ENCODE data around the gene PTPRS.

Gene PTPRS

GRCh38 chr19:5356918-5357317 is 16.3 kb upstream of the PTPRS start:
- no peak for TF ChIP-seq GLI2 (tag by site-specific recombination; IDR thresholded peaks at IDR 0.05; ENCODE audit: borderline replicate concordance, low read depth)
- peak; percentile 68; the same call in 1 of the 2 replicates for TF ChIP-seq ZNF449 (tag by site-specific recombination; IDR thresholded peaks at IDR 0.05)
- no peak for TF ChIP-seq KLF17 (tag by site-specific recombination; IDR thresholded peaks at IDR 0.05)
- Histone ChIP-seq H3K4me3 (ENCODE audit: low read depth, low read length) (no peak overlapping the region), H3K4me1 (ENCODE audit: control insufficient read depth, insufficient read depth, low read length) (no peaks in the 10 kb centered on the region), H3K27ac (ENCODE audit: extremely low read depth, low read depth, low read length) (no peak overlapping the region), H3K36me3 (ENCODE audit: control insufficient read depth in 2 of 2, insufficient read depth in 1 of 2, low read length in 2 of 2) (no peaks in the 10 kb centered on the region), H3K9me3 (ENCODE audit: control insufficient read depth, insufficient read depth, low read depth, low read length) (no peaks in the 10 kb centered on the region)
- CTCF ChIA-PET, result interaction anchor here (0.6 to 0.7 kb wide), 2 partner anchors 326 to 548 kb away, joined by 3 to 5 read pairs; no protein-coding TSS in a partner anchor
- POLR2A ChIA-PET, result no interaction called here

- CTCF ChIA-PET, result interaction anchor here (0.6 to 0.7 kb wide), 4 partner anchors 67 to 547 kb away, joined by 3 to 5 read pairs (median 4); no protein-coding TSS in a partner anchor
These were observed 15.8 kb upstream of the PTPRS start for GRCh38 chr19:5356428-5356827.

More at GRCh38 chr19:5356428-5356827, 15.8 kb upstream of the PTPRS start:
- POLR2A ChIA-PET, result interaction anchor here (0.6 kb wide), 1 partner anchor 41 kb away, joined by 8 read pairs; no protein-coding TSS in a partner anchor
- H3K4me3 ChIP-seq (ENCODE audit: low read depth, low read length), result no peak overlapping the region
- no peak overlapping the region for H3K27ac ChIP-seq (ENCODE audit: extremely low read depth, low read depth, low read length)
- no peaks in the 10 kb centered on the region for H3K4me1 ChIP-seq (ENCODE audit: control insufficient read depth, insufficient read depth, low read length)
- no peaks in the 10 kb centered on the region for H3K36me3 ChIP-seq (ENCODE audit: control insufficient read depth in 2 of 2, insufficient read depth in 1 of 2, low read length in 2 of 2)
- no peak for TF ChIP-seq ZNF692 (tag by site-specific recombination; IDR thresholded peaks at IDR 0.05)
- TF ChIP-seq REPIN1 (tag by site-specific recombination; IDR thresholded peaks at IDR 0.05; ENCODE audit: low read depth), result no peak
- TF ChIP-seq SETDB1 (IDR thresholded peaks at IDR 0.05; ENCODE audit: insufficient read length, low read length), result no peak
- no peak for TF ChIP-seq ZNF660 (tag by site-specific recombination; IDR thresholded peaks at IDR 0.05)
- TF ChIP-seq BCL6B (tag by site-specific recombination; IDR thresholded peaks at IDR 0.05), result no peak
- TF ChIP-seq ZNF664 (tag by site-specific recombination; IDR thresholded peaks at IDR 0.05), result peak; percentile 89
- TF ChIP-seq REST (tag by site-specific recombination; IDR thresholded peaks at IDR 0.05), result peak; percentile 94
- TF ChIP-seq ZBTB49 (tag by site-specific recombination; IDR thresholded peaks at IDR 0.05; ENCODE audit: low read depth), result no peak
- TF ChIP-seq ZNF24 (tag by site-specific recombination; IDR thresholded peaks at IDR 0.05), result no peak
- no peak for TF ChIP-seq MZF1 (tag by site-specific recombination; IDR thresholded peaks at IDR 0.05; ENCODE audit: borderline replicate concordance)
- H3K9me3 ChIP-seq (ENCODE audit: control insufficient read depth, insufficient read depth, low read depth, low read length), result no peaks in the 10 kb centered on the region
